ENCODE measurements around the gene GABRR2. TPM values are rescaled to one million over a fixed set of nuclear protein-coding genes. Genes with fewer than 3 reads are reported as not detected.
A peak's percentile ranks its signal among the peaks of the same experiment; 100 is the strongest.

Gene GABRR2
- total RNA-seq, 1 donor from 2014 or later, result 0.61 TPM

DNA sequence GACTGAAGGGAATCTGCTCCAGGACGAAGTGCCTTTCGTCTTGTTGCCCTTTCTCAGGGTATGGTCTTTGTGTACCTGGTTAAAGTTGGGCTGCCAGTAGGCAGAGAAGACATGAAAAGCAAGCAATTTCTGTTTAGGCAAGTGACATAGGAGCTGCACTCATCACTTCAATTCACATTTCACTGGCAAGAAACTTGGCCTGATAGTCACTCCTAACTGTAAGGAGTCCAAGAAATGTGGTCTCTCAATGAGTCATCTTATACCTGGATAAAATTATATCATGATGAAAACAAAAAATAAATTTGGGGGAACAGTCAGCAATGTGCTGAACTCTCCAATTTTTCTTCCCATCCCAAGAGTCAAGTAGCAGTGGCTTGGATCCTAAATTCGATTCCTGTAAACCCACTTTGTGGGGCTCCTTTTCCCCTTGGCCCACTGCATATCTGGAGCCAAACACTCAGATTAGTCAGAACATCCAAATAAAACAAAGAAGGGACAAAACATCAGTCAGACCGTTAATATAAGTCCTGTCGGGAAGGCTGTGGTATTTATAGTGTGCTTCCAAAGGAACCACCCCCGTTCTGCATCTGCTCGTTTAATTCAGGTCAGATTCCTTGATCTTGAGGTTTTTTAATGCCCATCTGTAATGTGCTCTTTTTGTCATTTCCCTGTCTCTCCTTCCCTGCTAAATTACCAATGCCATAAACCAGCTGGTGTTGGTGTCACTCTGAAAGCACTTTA lies 93.0 kb downstream of the GABRR2 start:
- H3K27ac Mint-ChIP-seq (ENCODE audit: unreplicated experiment), result no peak overlapping the region
- peaks cover 5% of the 10 kb centered on the region for H3K27me3 Mint-ChIP-seq (ENCODE audit: low read depth, unreplicated experiment)
- DNase-seq (ENCODE audit: low read depth), result peak; percentile 65
- peaks cover 5% of the 10 kb centered on the region for H3K4me1 ChIP-seq (ENCODE audit: insufficient read depth, low read length)
- H3K36me3 ChIP-seq (ENCODE audit: insufficient read depth, low read length), result no peaks in the 10 kb centered on the region
- no peak overlapping the region for H2AFZ ChIP-seq (ENCODE audit: low read depth, low read length)
- peaks cover 2% of the 10 kb centered on the region for H3K9me3 Mint-ChIP-seq (ENCODE audit: unreplicated experiment)
- no peak for TF ChIP-seq EZH2 (IDR thresholded peaks at IDR 0.05; ENCODE audit: insufficient read depth, low read length)
- TF ChIP-seq, protein P1, sequence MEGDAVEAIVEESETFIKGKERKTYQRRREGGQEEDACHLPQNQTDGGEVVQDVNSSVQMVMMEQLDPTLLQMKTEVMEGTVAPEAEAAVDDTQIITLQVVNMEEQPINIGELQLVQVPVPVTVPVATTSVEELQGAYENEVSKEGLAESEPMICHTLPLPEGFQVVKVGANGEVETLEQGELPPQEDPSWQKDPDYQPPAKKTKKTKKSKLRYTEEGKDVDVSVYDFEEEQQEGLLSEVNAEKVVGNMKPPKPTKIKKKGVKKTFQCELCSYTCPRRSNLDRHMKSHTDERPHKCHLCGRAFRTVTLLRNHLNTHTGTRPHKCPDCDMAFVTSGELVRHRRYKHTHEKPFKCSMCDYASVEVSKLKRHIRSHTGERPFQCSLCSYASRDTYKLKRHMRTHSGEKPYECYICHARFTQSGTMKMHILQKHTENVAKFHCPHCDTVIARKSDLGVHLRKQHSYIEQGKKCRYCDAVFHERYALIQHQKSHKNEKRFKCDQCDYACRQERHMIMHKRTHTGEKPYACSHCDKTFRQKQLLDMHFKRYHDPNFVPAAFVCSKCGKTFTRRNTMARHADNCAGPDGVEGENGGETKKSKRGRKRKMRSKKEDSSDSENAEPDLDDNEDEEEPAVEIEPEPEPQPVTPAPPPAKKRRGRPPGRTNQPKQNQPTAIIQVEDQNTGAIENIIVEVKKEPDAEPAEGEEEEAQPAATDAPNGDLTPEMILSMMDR (IDR thresholded peaks at IDR 0.05; ENCODE audit: insufficient read depth, low read depth, low read length), result no peak
- no peak for FAIRE-seq
- peaks cover 3% of the 10 kb centered on the region for H3K27me3 ChIP-seq (ENCODE audit: insufficient read depth, low read length)
- no peak overlapping the region for H3K4me3 ChIP-seq (ENCODE audit: insufficient read depth, low read depth, low read length)
- no peaks in the 10 kb centered on the region for H3K36me3 Mint-ChIP-seq (ENCODE audit: low read depth, unreplicated experiment)
- no peak overlapping the region for H3K27ac ChIP-seq (ENCODE audit: low read depth, low read length)
- peak overlapping the region; percentile 28 for H3K4me2 ChIP-seq (ENCODE audit: low read length)
- no peak overlapping the region for H3K4me3 Mint-ChIP-seq (ENCODE audit: unreplicated experiment)
- H3K9ac ChIP-seq (ENCODE audit: low read length), result no peak overlapping the region
- no peaks in the 10 kb centered on the region for H4K20me1 ChIP-seq (ENCODE audit: insufficient read depth, low read length)
- no peaks in the 10 kb centered on the region for H3K79me2 ChIP-seq (ENCODE audit: insufficient read depth, low read length)
- H3K9me3 ChIP-seq (ENCODE audit: insufficient read depth, low read depth, low read length), result no peaks in the 10 kb centered on the region
- H3K4me1 Mint-ChIP-seq (ENCODE audit: low read depth, unreplicated experiment), result no peaks in the 10 kb centered on the region

DNA sequence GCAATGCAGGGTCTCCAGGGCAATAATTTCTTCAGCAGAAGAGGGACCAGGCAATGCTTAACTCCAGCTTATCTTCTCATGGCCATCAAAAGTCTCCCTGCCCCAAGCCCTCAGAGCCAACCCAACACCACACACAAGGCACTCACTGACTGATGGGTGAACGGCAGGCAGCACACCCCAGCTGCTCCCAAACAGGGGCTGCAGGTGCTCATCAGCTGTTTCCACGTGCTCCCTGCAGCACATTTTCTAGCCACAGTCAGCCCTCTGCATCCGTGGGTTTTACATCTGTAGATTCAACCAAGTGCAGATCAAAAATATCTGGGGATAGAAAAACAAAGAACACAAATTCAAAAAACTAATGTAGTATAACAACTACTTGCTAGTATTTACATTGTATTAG lies 94.0 kb downstream of the GABRR2 start:
- no peak overlapping the region for H3K9ac ChIP-seq (ENCODE audit: low read length)
- peaks cover 5% of the 10 kb centered on the region for H3K4me1 ChIP-seq (ENCODE audit: insufficient read depth, low read length)
- no peaks in the 10 kb centered on the region for H3K36me3 ChIP-seq (ENCODE audit: insufficient read depth, low read length)
- no peaks in the 10 kb centered on the region for H3K36me3 Mint-ChIP-seq (ENCODE audit: low read depth, unreplicated experiment)
- FAIRE-seq (no peak), DNase-seq (ENCODE audit: low read depth) (no peak)
- H3K27me3 Mint-ChIP-seq (ENCODE audit: low read depth, unreplicated experiment), result peaks cover 6% of the 10 kb centered on the region
- H3K9me3 ChIP-seq (ENCODE audit: insufficient read depth, low read depth, low read length), result no peaks in the 10 kb centered on the region
- no peak overlapping the region for H3K27ac Mint-ChIP-seq (ENCODE audit: unreplicated experiment)
- peaks cover 3% of the 10 kb centered on the region for H3K27me3 ChIP-seq (ENCODE audit: insufficient read depth, low read length)
- H3K9me3 Mint-ChIP-seq (ENCODE audit: unreplicated experiment), result peaks cover 2% of the 10 kb centered on the region
- no peak for TF ChIP-seq EZH2 (IDR thresholded peaks at IDR 0.05; ENCODE audit: insufficient read depth, low read length)
- TF ChIP-seq, protein P1 (IDR thresholded peaks at IDR 0.05; ENCODE audit: insufficient read depth, low read depth, low read length), result no peak
- H3K4me1 Mint-ChIP-seq (ENCODE audit: low read depth, unreplicated experiment), result no peaks in the 10 kb centered on the region
- no peak overlapping the region for H3K27ac ChIP-seq (ENCODE audit: low read depth, low read length)
- no peak overlapping the region for H2AFZ ChIP-seq (ENCODE audit: low read depth, low read length)
- no peaks in the 10 kb centered on the region for H3K79me2 ChIP-seq (ENCODE audit: insufficient read depth, low read length)
- no peak overlapping the region for H3K4me3 Mint-ChIP-seq (ENCODE audit: unreplicated experiment)
- H3K4me3 ChIP-seq (ENCODE audit: insufficient read depth, low read depth, low read length), result no peak overlapping the region
- H4K20me1 ChIP-seq (ENCODE audit: insufficient read depth, low read length), result no peaks in the 10 kb centered on the region
- no peak overlapping the region for H3K4me2 ChIP-seq (ENCODE audit: low read length)

DNA sequence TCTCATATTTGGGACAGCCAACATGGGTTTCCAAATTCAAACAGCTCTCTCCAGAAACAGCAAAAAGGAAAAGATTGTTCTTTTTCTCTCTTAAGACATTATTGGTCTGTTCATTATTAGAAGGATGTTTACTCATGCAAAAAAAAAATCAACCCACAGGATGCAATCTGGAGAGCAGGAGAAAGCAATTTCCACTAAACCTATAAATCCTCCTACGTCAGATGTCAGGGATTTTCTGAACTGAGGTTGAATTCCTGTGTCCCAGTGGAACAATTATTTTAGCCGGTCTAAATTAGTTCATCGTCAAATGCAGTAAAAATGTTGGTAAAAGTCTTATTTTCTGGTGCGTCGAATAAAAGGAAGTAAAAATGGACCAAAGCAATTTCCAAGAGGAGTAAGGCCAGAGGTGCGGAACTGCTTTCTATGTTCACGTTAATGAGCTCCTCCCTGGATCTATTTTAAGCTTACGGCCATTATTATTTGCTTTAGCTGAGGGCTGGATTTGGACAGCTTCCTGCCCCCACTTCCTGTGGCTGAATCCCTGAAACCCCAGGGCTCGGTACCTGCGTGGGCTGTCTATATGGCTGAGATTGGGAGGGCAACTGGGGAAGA lies 97.7 kb downstream of the GABRR2 start, which contains the start of gene GABRR1:
Gene GABRR1 (minus strand): TSS at position 60 of the 612 bp plus-strand sequence. CDS start 36 bp downstream, at position 24.
- Histone ChIP-seq H3K27ac (ENCODE audit: low read depth, low read length) (no peak within 1 kb of the TSS), H3K27me3 (ENCODE audit: insufficient read depth, low read length) (peaks cover 6% of the 10 kb centered on the region), H3K9me3 (ENCODE audit: insufficient read depth, low read depth, low read length) (no peaks in the 10 kb centered on the region), H3K4me2 (ENCODE audit: low read length) (no peak within 1 kb of the TSS), H3K36me3 (ENCODE audit: insufficient read depth, low read length) (no peaks in the 10 kb centered on the region), H2AFZ (ENCODE audit: low read depth, low read length) (no peak within 1 kb of the TSS), H4K20me1 (ENCODE audit: insufficient read depth, low read length) (no peaks in the 10 kb centered on the region), H3K4me1 (ENCODE audit: insufficient read depth, low read length) (peaks cover under 1% of the 10 kb centered on the region), H3K79me2 (ENCODE audit: insufficient read depth, low read length) (no peaks in the 10 kb centered on the region), H3K4me3 (ENCODE audit: insufficient read depth, low read depth, low read length) (no peak within 1 kb of the TSS), H3K9ac (ENCODE audit: low read length) (no peak within 1 kb of the TSS)
- Mint-ChIP-seq H3K4me1 (ENCODE audit: low read depth, unreplicated experiment) (no peaks in the 10 kb centered on the region), H3K27me3 (ENCODE audit: low read depth, unreplicated experiment) (peaks cover 7% of the 10 kb centered on the region), H3K36me3 (ENCODE audit: low read depth, unreplicated experiment) (no peaks in the 10 kb centered on the region), H3K27ac (ENCODE audit: unreplicated experiment) (no peak within 1 kb of the TSS), H3K9me3 (ENCODE audit: unreplicated experiment) (no peaks in the 10 kb centered on the region), H3K4me3 (ENCODE audit: unreplicated experiment) (no peak within 1 kb of the TSS)
- FAIRE-seq, result no peak
- peak; percentile 4 for DNase-seq (ENCODE audit: low read depth)
- TF ChIP-seq, protein P1 (IDR thresholded peaks at IDR 0.05; ENCODE audit: insufficient read depth, low read depth, low read length), result no peak
- no peak for TF ChIP-seq EZH2 (IDR thresholded peaks at IDR 0.05; ENCODE audit: insufficient read depth, low read length)
